ENCODE results near the gene RNLS. TPM values are rescaled to one million over a fixed set of nuclear protein-coding genes. Genes with fewer than 3 reads are reported as not detected.

RNLS gene
- total RNA-seq, 1 experiment from 2014 or later: 11.4 TPM

GRCh38 chr10:88458209-88458608, 124.9 kb downstream of the RNLS start:
- H3K27ac ChIP-seq (ENCODE audit: low read length): no peak overlapping the region
- no peak overlapping the region for H3K4me3 ChIP-seq (ENCODE audit: low read depth in 2 of 2, low read length in 2 of 2)
- TF ChIP-seq TCF7L2 (IDR thresholded peaks at IDR 0.05; ENCODE audit: low read depth, low read length) (no peak), SIN3A (IDR thresholded peaks at IDR 0.05; ENCODE audit: borderline replicate concordance, insufficient read depth, low read depth, low read length) (no peak), CTCF (IDR thresholded peaks at IDR 0.05) (no peak), REST (IDR thresholded peaks at IDR 0.05; ENCODE audit: insufficient read depth in 1 of 2, low read depth in 2 of 2, low read length in 1 of 2) (no peak), POLR2AphosphoS5 (IDR thresholded peaks at IDR 0.05; ENCODE audit: low read depth, low read length) (no peak)
- H3K27me3 ChIP-seq (ENCODE audit: control insufficient read depth, insufficient read depth, low read length): no peaks in the 10 kb centered on the region
- H3K36me3 ChIP-seq (ENCODE audit: control insufficient read depth, insufficient read depth, low read length): no peaks in the 10 kb centered on the region
- CTCF ChIA-PET: no interaction called here
- H3K9me3 ChIP-seq (ENCODE audit: control insufficient read depth, insufficient read depth, low read depth, low read length): no peaks in the 10 kb centered on the region
- no TSS peak for BruUV-seq (replicated peaks)
- POLR2A ChIA-PET: no interaction called here
- intact Hi-C loops (cut with micrococcal nuclease; ENCODE audit: unreplicated experiment): no loop called here
- DNase-seq (ENCODE audit: low read depth, low spot score): no peak
- no peak for ATAC-seq
- H3K4me1 ChIP-seq (ENCODE audit: control insufficient read depth, insufficient read depth, low read length): no peaks in the 10 kb centered on the region
- in situ Hi-C loops (cut with HindIII; ENCODE audit: low pct_unique_long_range_greater_than_20kb, low sequenced_read_pairs): no loop called here

- intact Hi-C loops (cut with micrococcal nuclease; ENCODE audit: unreplicated experiment): no loop called here
- ATAC-seq: no peak
- in situ Hi-C loops (cut with HindIII; ENCODE audit: low pct_unique_long_range_greater_than_20kb, low sequenced_read_pairs): no loop called here
- Histone ChIP-seq H3K27ac (ENCODE audit: low read length) (no peak overlapping the region), H3K27me3 (ENCODE audit: control insufficient read depth, insufficient read depth, low read length) (no peaks in the 10 kb centered on the region), H3K36me3 (ENCODE audit: control insufficient read depth, insufficient read depth, low read length) (no peaks in the 10 kb centered on the region), H3K4me3 (ENCODE audit: low read depth in 2 of 2, low read length in 2 of 2) (no peak overlapping the region), H3K9me3 (ENCODE audit: control insufficient read depth, insufficient read depth, low read depth, low read length) (no peaks in the 10 kb centered on the region), H3K4me1 (ENCODE audit: control insufficient read depth, insufficient read depth, low read length) (no peaks in the 10 kb centered on the region)
- ChIA-PET CTCF (no interaction called here), POLR2A (no interaction called here)
- DNase-seq (ENCODE audit: low read depth, low spot score): no peak
- TF ChIP-seq TCF7L2 (IDR thresholded peaks at IDR 0.05; ENCODE audit: low read depth, low read length): no peak
- no peak for TF ChIP-seq POLR2AphosphoS5 (IDR thresholded peaks at IDR 0.05; ENCODE audit: low read depth, low read length)
- no peak for TF ChIP-seq CTCF (IDR thresholded peaks at IDR 0.05)
- no peak for TF ChIP-seq REST (IDR thresholded peaks at IDR 0.05; ENCODE audit: insufficient read depth in 1 of 2, low read depth in 2 of 2, low read length in 1 of 2)
- TF ChIP-seq SIN3A (IDR thresholded peaks at IDR 0.05; ENCODE audit: borderline replicate concordance, insufficient read depth, low read depth, low read length): no peak
- BruUV-seq (replicated peaks): no TSS peak
These were observed 125.5 kb downstream of the RNLS start for GRCh38 chr10:88457660-88458059.

Data from Panc1 (cell line).